ENCODE measurements around the gene PRRT3. TPM values are rescaled to one million over a fixed set of nuclear protein-coding genes. Genes with fewer than 3 reads are reported as not detected.

Gene PRRT3
- total and polyA plus RNA-seq, 2 of the 8 experiments (the other 6 are each of a cell fraction or from before 2014, with no cell fraction given) = 9.0 to 9.2 TPM

GRCh38 chr3:9916734-9917680, 35.2 kb downstream of the PRRT3 start, which contains the start of gene IL17RC:
Gene IL17RC, plus strand, starts transcription at chr3:9917098. Its CDS starts 218 bp downstream, at chr3:9917316.
- POLR2A ChIA-PET (ENCODE audit: partially characterized antibody) = interaction anchor here (0.7 to 5.5 kb wide), 12 partner anchors 9 to 32 kb away, joined by 3 to 43 read pairs (median 5); partner anchors contain the start of genes CRELD1, IL17RE and JAGN1
- Histone ChIP-seq H2AFZ (ENCODE audit: low read length) (no peak within 1 kb of the TSS), H3K36me3 (ENCODE audit: control insufficient read depth in 2 of 4, insufficient read depth in 4 of 4, low read length in 3 of 4) (no peaks in the 10 kb centered on the region)

More at GRCh38 chr3:9916734-9917680, 35.2 kb downstream of the PRRT3 start, which contains the start of gene IL17RC:
- peak within 1 kb of the TSS; percentile 88 for H3K18ac ChIP-seq (ENCODE audit: extremely low read depth, low read length)
- H3K4me3 ChIP-seq (ENCODE audit: extremely low read depth in 1 of 4, insufficient read depth in 2 of 4, low read depth in 3 of 4, low read length in 4 of 4) = peak within 1 kb of the TSS; percentile 46 to 72 (median 48)
- H2BK15ac ChIP-seq (ENCODE audit: low read length) = peak within 1 kb of the TSS; percentile 49
- no peak within 1 kb of the TSS for H3K56ac ChIP-seq (replicated peaks; ENCODE audit: insufficient read length, low read depth, low read length)
- peak within 1 kb of the TSS; percentile 77; the same call in 1 of the 2 replicates for H2AK5ac ChIP-seq (ENCODE audit: low read depth, low read length)
- peak within 1 kb of the TSS; percentile 58 for H3K4ac ChIP-seq (replicated peaks; ENCODE audit: insufficient read length, low read depth, low read length)
- H3K23ac ChIP-seq (ENCODE audit: insufficient read length) = no peak within 1 kb of the TSS
- H3K4me1 ChIP-seq (replicated peaks in 1 of 4; ENCODE audit: control insufficient read depth in 3 of 4, insufficient read depth in 4 of 4, low read length in 3 of 4) = peaks cover 0 to 20% (median 17%) of the 10 kb centered on the region in 4 experiments; a peak in 6 of 7 replicates
- H3K27ac ChIP-seq (ENCODE audit: low read depth, low read length) = no peak within 1 kb of the TSS
- no peak within 1 kb of the TSS for H2BK20ac ChIP-seq (ENCODE audit: low read length)
- no peak for FAIRE-seq
- peak within 1 kb of the TSS; percentile 28 for H4K8ac ChIP-seq (ENCODE audit: extremely low read depth, insufficient read depth, low read length)
- H3K79me2 ChIP-seq (ENCODE audit: control insufficient read depth in 1 of 2, insufficient read depth in 2 of 2, low read length in 2 of 2) = no peaks in the 10 kb centered on the region
- H3K79me1 ChIP-seq (ENCODE audit: low read depth, low read length) = no peaks in the 10 kb centered on the region
- peaks cover 0 to 18% (median 10%) of the 10 kb centered on the region in 4 experiments; a peak in 5 of 7 replicates for H3K27me3 ChIP-seq (replicated peaks in 1 of 4; ENCODE audit: control insufficient read depth in 3 of 4, extremely low read depth in 1 of 4, insufficient read depth in 3 of 4, low read length in 3 of 4)
- H3K9ac ChIP-seq (replicated peaks in 1 of 4; ENCODE audit: extremely low read depth in 1 of 4, low read depth in 3 of 4, low read length in 3 of 4) = peak within 1 kb of the TSS in 1 of 4 experiments; percentile 24; a peak in 2 of 7 replicates
- peak within 1 kb of the TSS; percentile 74 to 84 for H3K4me2 ChIP-seq (ENCODE audit: insufficient read depth in 1 of 2, low read depth in 2 of 2, low read length in 2 of 2)
- TF ChIP-seq SAP30 (IDR thresholded peaks at IDR 0.05; ENCODE audit: insufficient read depth, insufficient replicate concordance, low read length) (no peak), MAFK (IDR thresholded peaks at IDR 0.05; ENCODE audit: low read depth, low read length) (no peak), POLR2A (IDR thresholded peaks at IDR 0.05; ENCODE audit: control extremely low read depth in 1 of 2, low read depth in 2 of 2, low read length in 2 of 2) (0 out of 3 replicates have a peak, but pooled peaks of 1 of the 2 experiments have one; percentile 20), KDM5A (IDR thresholded peaks at IDR 0.05; ENCODE audit: low read length) (no peak), EP300 (IDR thresholded peaks at IDR 0.05; ENCODE audit: borderline replicate concordance in 1 of 2, low read depth in 2 of 2, low read length in 2 of 2) (peak in 1 of 2 experiments; percentile 71; a peak in 1 of 3 replicates)
- TF ChIP-seq, protein P1, sequence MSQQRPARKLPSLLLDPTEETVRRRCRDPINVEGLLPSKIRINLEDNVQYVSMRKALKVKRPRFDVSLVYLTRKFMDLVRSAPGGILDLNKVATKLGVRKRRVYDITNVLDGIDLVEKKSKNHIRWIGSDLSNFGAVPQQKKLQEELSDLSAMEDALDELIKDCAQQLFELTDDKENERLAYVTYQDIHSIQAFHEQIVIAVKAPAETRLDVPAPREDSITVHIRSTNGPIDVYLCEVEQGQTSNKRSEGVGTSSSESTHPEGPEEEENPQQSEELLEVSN (IDR thresholded peaks at IDR 0.05) = peak; percentile 58
- H3K23me2 ChIP-seq (ENCODE audit: low read depth, low read length) = peaks cover 10% of the 10 kb centered on the region; the same call in 1 of the 2 replicates
- peaks cover 0 to 4% of the 10 kb centered on the region in 2 experiments; a peak in 2 of 4 replicates for H3K9me3 ChIP-seq (ENCODE audit: insufficient read depth in 2 of 2, low read depth in 1 of 2, low read length in 1 of 2)
- CTCF ChIA-PET (ENCODE audit: partially characterized antibody) = interaction anchor here (0.9 to 9.1 kb wide), 10 partner anchors 12 to 98 kb away, joined by 3 to 76 read pairs (median 3); partner anchors contain the start of genes CRELD1 and IL17RE
- no peak within 1 kb of the TSS for H4K91ac ChIP-seq (replicated peaks; ENCODE audit: insufficient read length, low read length)
- no peak within 1 kb of the TSS for H4K5ac ChIP-seq (ENCODE audit: insufficient read length, low read depth, low read length)
- no peak within 1 kb of the TSS for H3K14ac ChIP-seq (ENCODE audit: insufficient read length)
- WGBS, 2 experiments (ENCODE audit: extremely low coverage in 1 of 2, insufficient coverage in 1 of 2, insufficient read length in 1 of 2, insufficient replicate concordance in 2 of 2, low coverage in 1 of 2, low lambda C conversion rate in 2 of 2, missing lambda C conversion rate in 1 of 2) = 31% methylated on average over 19 of the region's 19 CpGs; no CpG with 5 or more reads in 1 of the 2 experiments
- H2BK120ac ChIP-seq (replicated peaks; ENCODE audit: low read depth, low read length) = no peak within 1 kb of the TSS
- H4K20me1 ChIP-seq (replicated peaks in 1 of 2; ENCODE audit: control insufficient read depth in 1 of 2, insufficient read depth in 2 of 2, low read length in 2 of 2) = no peaks in the 10 kb centered on the region
- H2BK5ac ChIP-seq (ENCODE audit: low read depth, low read length) = no peak within 1 kb of the TSS
- no peak within 1 kb of the TSS; the same call in 1 of the 2 replicates for H2BK12ac ChIP-seq (ENCODE audit: low read depth, low read length)
- peak; percentile 70 to 81 for DNase-seq (ENCODE audit: low read depth in 1 of 2, low spot score in 2 of 2)

Data from H1 (cell line).